Measurements from ENCODE around the gene PRELID1. TPM values are rescaled to one million over a fixed set of nuclear protein-coding genes. Genes with fewer than 3 reads are reported as not detected.

The PRELID1 gene
- total RNA-seq, 1 donor from 2014 or later: 126 TPM

DNA sequence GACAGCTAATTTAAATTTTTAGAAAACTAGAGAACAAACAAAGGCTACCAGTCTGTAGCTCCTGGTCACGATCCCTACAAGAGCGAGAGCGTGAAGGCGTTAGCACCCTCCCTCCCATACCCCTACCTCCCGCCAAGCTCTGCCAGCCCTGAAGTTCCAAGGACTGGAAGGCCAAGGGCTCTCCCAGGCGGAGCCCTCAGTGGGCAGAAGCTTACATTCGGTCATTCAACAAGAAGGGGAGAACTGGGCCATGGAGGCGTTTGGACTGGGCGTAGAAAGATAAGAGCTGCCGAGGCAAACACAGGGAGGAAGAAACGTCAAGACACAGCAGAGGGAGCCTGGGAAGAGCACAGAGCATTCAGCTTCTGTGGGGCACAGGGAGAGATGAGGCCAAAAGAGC lies 5.1 kb downstream of the PRELID1 start:
- Mint-ChIP-seq H3K36me3 (peaks cover 16% of the 10 kb centered on the region), H3K27me3 (no peaks in the 10 kb centered on the region), H3K9me3 (no peaks in the 10 kb centered on the region), H3K27ac (peak overlapping the region; percentile 66), H3K4me3 (peak overlapping the region; percentile 82), H3K4me1 (ENCODE audit: unreplicated experiment) (peaks cover 30% of the 10 kb centered on the region)
- TF ChIP-seq, protein P1, sequence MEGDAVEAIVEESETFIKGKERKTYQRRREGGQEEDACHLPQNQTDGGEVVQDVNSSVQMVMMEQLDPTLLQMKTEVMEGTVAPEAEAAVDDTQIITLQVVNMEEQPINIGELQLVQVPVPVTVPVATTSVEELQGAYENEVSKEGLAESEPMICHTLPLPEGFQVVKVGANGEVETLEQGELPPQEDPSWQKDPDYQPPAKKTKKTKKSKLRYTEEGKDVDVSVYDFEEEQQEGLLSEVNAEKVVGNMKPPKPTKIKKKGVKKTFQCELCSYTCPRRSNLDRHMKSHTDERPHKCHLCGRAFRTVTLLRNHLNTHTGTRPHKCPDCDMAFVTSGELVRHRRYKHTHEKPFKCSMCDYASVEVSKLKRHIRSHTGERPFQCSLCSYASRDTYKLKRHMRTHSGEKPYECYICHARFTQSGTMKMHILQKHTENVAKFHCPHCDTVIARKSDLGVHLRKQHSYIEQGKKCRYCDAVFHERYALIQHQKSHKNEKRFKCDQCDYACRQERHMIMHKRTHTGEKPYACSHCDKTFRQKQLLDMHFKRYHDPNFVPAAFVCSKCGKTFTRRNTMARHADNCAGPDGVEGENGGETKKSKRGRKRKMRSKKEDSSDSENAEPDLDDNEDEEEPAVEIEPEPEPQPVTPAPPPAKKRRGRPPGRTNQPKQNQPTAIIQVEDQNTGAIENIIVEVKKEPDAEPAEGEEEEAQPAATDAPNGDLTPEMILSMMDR (conservative IDR thresholded peaks at IDR 0.05): no peak
- DNase-seq (ENCODE audit: extremely low spot score, unreplicated experiment): no peak

DNA sequence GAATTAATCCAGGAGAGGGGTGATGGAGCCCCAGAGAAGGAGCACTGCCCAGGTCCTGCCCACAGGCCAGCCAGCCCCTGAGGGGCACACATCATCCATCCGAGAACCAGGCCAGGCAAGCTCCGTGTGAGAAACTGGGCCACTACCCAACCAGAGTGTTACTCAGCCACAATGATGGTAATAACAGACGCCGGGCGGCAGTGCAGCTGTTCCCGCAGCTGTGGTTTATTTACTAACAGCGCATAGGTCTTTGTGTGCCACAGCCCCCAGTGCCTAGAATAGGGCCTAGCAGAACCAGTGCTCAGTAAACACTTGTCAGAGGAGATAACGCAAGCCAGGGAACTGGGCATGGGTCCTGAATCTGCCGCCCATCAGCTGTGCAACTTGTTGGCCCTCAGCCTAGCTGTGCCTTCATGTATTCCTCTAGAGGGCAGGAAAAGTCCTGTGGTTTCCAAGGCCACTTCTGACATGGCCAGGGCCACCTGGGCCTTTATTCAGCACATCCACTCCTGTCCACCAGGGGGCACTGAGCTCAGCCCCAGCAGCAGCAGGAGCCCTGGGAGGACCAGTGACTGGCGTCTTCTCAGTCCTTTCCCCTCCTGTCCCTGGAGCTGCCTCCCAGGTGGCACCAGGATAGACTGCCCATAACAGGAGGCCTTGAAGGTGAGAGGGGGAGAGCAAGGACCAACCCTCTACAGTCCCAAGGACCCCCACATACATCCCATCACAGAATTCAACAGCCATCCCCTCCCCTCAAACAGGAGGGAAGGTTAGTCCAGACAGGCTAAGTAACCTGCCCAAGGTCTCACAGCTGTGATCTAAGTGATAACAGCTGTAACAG lies 6.0 kb downstream of the PRELID1 start:
- H3K27me3 Mint-ChIP-seq: no peaks in the 10 kb centered on the region
- H3K36me3 Mint-ChIP-seq: peaks cover 12% of the 10 kb centered on the region
- H3K27ac Mint-ChIP-seq: peak overlapping the region; percentile 82
- H3K4me3 Mint-ChIP-seq: peak overlapping the region; percentile 82
- TF ChIP-seq, protein P1 (conservative IDR thresholded peaks at IDR 0.05): peak; percentile 89
- peaks cover 23% of the 10 kb centered on the region for H3K4me1 Mint-ChIP-seq (ENCODE audit: unreplicated experiment)
- no peaks in the 10 kb centered on the region for H3K9me3 Mint-ChIP-seq
- no peak for DNase-seq (ENCODE audit: extremely low spot score, unreplicated experiment)

DNA sequence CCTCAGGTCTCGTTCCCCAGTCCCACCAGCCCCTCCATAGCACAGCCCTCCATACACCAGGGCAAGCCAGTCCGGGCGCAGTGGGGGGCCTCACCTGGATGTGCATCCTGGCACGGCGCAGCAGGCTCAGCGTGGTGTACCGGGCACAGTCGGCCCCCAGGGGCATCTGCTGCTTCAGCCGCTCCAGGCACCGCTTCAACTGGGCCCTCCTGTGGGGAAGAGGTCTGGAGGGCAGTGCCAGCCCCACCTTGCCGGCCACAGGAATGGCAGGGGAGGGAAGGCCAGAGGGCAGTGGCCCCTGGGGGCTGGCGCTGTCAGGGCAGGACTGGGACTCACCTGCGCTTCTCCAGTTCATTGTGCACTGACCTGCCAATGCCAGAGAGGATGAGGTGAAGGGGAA lies 6.7 kb downstream of the PRELID1 start:
- H3K27me3 Mint-ChIP-seq: no peaks in the 10 kb centered on the region
- TF ChIP-seq, protein P1 (conservative IDR thresholded peaks at IDR 0.05): no peak
- no peak overlapping the region for H3K27ac Mint-ChIP-seq
- peak overlapping the region; percentile 90 for H3K4me3 Mint-ChIP-seq
- H3K4me1 Mint-ChIP-seq (ENCODE audit: unreplicated experiment): peaks cover 18% of the 10 kb centered on the region
- peaks cover 12% of the 10 kb centered on the region for H3K36me3 Mint-ChIP-seq
- no peak for DNase-seq (ENCODE audit: extremely low spot score, unreplicated experiment)
- H3K9me3 Mint-ChIP-seq: no peaks in the 10 kb centered on the region

DNA sequence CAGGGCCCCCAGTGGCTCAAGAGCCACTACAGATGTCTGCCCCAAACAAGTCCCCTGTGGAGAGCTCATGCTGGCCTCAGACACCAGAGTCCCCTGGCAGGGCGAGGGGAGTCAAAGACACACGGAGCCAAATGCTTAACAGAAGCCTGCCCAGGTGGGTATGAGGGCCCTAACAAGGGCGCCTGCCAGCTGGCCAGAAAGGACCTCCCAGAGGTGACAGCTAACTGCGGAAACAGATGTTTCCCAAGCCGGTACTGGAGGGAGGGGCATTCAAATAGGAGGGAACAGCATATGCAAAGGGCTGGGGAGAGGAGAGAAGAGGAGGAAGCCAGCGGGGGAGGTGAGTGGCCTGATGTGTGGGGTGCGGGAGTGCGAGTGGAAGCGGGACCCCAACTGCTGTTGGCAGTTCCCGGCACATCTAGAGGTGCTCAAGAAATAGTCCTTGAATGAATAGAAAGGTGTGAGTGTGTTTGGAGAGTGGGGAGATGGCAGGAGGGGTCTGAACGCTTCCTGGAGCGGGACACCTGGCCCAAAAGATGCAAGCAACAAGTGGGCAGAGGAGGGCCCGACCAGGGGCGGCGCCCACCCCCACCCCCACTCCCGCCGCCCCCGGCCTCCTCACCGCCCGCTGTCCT lies 7.3 kb downstream of the PRELID1 start:
- Mint-ChIP-seq H3K4me3 (peak overlapping the region; percentile 90), H3K27me3 (no peaks in the 10 kb centered on the region), H3K36me3 (peaks cover 7% of the 10 kb centered on the region), H3K4me1 (ENCODE audit: unreplicated experiment) (peaks cover 16% of the 10 kb centered on the region), H3K9me3 (no peaks in the 10 kb centered on the region), H3K27ac (peak overlapping the region; percentile 81)
- TF ChIP-seq, protein P1 (conservative IDR thresholded peaks at IDR 0.05): no peak
- no peak for DNase-seq (ENCODE audit: extremely low spot score, unreplicated experiment)

DNA sequence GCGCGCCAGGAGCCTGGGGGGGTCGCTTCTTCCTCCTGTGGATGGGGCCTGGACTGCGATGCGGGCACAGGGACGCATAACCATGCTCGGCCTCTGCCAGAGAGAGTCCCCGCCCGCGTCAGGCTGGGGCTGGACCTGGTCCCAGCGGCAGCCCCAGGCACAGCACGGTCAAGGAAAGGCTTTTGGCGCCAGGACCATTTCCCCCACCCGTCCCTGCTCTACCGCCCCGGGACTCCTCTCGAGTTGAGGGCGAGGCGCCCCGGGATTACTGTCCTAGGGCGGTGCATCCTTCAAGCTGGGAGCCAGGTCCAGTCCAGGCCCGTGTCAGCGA lies 7.8 kb downstream of the PRELID1 start:
- Mint-ChIP-seq H3K9me3 (no peaks in the 10 kb centered on the region), H3K4me3 (peak overlapping the region; percentile 86), H3K27ac (no peak overlapping the region), H3K27me3 (no peaks in the 10 kb centered on the region), H3K4me1 (ENCODE audit: unreplicated experiment) (peaks cover 13% of the 10 kb centered on the region), H3K36me3 (peaks cover 9% of the 10 kb centered on the region)
- no peak for DNase-seq (ENCODE audit: extremely low spot score, unreplicated experiment)
- TF ChIP-seq, protein P1 (conservative IDR thresholded peaks at IDR 0.05): no peak

All from type B pancreatic cell (in vitro differentiated cells).